GM18909 (cell line): ENCODE data around the gene ASXL2.
"Not testable (repeated sequence)": the region's sequence is repeated elsewhere in the genome, so short reads cannot be mapped to it uniquely, and the experiment has no call there.

ENCODE experiments used
- ATAC-seq: cut with Tn5 transposase; IDR thresholded peaks from one replicate; pipeline ENCODE4 v1.9.1; 2021; ENCODE audit warnings: mild to moderate bottlenecking; ENCODE audit not compliant: unreplicated experiment, poor library complexity

ASXL2 gene

DNA sequence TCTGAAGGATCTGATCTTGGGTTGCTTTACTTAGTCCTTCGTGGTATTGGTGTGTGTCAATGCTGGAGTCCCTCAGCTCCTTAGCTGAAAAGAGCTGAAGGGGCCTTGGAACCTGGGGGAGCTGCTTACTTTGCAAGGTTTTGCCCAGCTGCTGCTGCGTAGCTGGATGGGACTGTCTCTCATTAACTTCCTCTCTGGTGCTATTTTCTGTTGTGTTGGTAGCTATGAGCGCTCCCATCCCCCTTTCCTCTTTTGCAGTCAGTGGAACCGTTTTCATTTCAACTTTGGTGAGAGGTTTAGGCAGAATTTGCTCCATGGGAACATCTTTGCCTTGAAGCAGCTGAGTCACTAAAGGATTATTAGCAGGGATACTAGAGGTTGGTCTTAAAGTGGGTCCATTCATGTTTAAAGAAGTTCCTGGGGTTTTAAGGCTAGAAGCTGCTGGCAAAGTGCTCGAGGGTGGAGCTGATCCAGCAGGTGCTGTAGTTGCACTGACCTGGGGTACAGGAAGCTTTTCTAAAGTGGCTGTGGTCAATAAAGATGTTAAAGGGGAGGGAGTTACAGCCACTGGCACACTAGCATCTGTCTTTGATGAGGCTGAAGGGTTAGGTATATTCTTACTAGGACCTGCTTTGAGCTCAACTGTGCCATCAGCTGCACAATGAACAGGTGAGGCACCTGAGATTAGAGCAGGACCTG, 135.0 kb downstream of the ASXL2 start:
- no peak for ATAC-seq

GRCh38 chr2:25742501-25742900, 135.8 kb downstream of the ASXL2 start:
- ATAC-seq = no peak

DNA sequence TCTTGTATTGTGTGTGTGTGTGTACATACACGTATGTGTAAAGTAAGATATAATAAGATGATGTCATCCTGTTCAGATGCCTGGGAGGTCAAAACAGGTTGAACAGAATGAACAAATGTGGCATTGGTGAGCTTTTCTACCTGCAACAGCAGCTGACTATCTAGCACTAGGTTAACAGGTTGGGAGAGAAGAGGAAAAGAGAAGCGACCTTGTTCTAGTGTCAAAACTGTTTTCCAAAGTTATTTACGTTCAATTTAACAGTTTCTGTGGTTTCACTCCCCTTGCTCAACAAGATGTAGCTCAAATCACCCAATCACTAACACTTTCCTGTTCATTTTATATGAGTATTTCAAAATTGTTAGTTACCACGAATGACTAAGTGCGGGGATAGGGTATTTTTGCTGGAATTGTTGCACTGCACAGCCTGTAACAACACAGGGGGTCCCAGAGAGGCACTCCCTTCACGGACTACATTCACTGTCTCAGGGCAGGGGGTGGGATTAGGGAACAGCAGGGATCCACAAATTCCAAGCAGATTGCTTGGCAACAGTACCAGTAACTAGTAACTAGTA, 137.4 kb downstream of the ASXL2 start:
- no peak for ATAC-seq

DNA sequence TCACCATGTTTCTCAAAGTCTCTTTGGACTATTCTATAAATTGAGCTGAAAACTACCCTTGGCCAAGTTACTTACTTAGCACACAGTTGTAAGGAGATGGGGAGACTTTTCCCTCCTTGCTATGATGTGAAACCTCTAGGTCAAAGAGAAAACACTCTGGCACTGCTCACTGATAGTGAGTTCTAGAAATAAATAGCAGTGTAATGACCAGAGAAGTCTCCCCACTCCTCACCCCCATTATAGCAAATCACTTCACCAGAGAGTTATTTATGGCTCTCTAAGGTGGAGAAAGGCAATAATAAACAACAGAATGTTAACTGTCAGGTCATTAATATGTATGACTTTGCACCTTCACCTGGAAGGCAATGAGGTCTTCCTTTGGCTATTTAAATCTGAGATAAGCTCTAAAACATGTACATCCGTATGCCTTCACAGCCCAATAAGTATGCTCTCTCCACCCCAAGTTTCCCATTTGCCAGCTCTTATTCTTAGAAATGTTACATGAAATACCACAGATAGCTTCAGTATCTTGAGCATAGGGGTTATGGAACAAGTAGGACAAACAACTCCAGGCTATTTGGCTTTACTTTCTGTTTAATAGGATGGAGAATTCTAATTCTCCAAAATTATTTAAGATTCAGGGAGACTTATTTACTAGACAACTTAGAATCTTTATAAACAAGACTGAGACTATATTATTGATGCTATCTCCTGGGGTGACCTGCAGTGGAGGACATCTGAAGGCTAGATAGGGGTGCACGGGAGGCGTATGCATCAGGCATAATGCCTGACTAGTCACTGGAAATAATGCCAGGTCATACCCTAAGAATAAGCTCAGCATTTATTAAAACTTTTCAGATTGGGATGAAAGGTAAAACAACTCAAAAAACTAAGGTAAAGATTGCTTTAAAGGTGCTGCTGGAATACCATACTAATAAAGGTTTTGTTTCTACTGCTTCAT, 139.6 kb downstream of the ASXL2 start:
- ATAC-seq = no peak

DNA sequence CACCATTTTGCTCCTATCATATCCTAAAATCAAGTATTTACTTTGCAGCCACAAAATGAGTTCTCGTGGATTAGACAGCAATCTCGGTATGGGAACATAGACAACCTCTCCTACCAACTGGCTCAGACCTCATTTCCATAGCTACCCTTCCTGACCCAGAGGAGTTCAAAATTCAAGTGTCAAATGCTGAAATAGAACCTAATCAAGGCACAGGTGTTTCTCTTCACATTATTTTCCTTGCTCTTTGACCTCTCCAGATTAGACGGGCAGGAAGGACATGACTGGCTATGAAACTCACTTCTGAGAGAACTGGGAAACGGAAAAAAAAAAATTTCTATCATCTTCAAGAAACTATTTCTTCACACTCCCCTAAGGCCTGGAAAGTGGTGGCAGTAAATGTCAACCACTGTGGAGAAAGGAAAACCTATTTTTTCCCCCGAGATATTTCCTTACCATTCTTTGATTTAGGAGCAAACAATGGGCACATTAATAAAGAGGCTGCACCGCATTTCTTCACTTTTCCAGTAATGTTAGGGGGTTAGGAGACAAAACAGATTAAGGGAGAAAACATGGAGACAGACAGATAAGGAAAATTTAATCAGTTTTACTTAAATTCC, 141.3 kb downstream of the ASXL2 start:
- ATAC-seq = no peak

- ATAC-seq = no peak
Observed at GRCh38 chr2:25735835-25736234, 142.5 kb downstream of the ASXL2 start.

DNA sequence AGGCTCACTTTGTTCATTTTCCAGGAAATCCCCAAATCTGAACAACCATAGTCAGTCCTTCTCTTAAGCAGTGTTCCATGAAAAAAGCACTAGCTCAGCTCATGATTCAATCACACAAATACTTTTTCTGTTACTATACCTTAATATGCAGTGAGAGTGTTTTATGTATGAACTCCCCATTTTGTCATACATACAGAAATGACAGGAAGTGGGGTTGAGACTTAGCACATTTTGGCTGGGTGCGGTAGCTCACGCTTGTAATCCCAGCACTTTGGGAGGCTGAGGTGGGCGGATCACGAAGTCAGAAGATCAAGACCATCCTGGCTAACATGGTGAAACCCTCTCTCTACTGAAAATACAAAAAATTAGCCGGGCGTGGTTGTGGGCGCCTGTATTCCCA, 149.7 kb downstream of the ASXL2 start:
- no peak for ATAC-seq

GRCh38 chr2:25726522-25726921, 151.8 kb downstream of the ASXL2 start:
- no peak for ATAC-seq

GRCh38 chr2:25725877-25726276, 152.4 kb downstream of the ASXL2 start:
- ATAC-seq = no peak

DNA sequence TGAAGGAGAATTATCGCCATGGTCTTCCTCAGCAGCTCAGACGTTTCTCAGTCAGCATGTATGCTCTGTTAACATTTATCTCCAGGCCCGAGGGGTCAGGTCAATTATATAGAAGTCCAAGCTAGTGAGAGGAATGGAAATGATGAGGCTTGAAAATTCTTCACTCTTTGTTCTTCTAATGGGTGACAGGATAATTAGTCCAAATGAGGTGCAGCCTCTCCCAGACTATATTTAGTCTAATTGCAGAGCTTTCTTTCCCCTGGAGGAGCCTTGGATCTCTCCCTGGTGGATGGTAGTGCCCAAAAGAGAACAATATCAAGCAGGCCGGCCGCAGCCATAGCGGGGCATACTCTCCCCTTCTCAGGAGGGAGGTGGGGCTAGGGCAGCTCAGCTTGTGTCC, 153.5 kb downstream of the ASXL2 start:
- ATAC-seq = no peak

GRCh38 chr2:25722224-25722623, 156.1 kb downstream of the ASXL2 start:
- no peak for ATAC-seq

DNA sequence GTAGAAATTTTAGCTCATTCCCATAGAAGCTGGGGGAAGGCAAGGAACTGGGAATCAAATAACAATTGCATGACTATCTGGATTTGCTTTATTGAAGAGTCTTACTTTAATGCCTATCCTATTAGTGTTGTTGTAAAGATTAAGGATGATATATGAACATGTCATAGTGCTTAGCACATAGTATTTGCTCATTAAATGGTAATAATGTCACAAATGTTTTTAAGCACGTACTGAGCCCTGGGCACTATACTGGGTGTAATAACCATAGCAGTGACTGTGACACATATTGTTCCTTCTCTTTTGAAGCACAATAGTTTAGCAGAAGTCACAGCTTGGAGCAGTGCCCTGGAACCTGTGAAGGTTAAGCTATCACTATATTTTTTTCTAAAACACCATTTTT, 157.7 kb downstream of the ASXL2 start:
- no peak for ATAC-seq

- ATAC-seq = no peak
Observed at GRCh38 chr2:25714740-25715139, 163.5 kb downstream of the ASXL2 start.

DNA sequence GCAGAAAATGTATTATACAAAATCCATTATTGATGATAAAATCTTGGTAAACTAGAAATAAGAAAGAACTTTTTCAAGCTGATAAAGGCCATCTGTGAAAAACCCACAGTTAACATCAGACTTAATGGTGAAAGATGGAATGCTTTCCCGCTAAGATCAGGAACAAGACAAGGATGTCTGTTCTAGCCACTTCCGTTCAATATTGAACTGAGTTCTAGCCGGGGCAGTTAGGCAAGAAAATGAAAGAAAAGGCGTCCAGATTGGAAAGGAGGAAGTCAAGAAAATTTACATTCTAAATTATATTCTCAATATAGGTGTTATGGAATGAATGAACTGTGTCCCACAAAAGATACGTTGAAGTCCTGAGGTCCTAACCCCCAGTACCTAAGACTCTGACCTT, 165.8 kb downstream of the ASXL2 start:
- no peak for ATAC-seq

DNA sequence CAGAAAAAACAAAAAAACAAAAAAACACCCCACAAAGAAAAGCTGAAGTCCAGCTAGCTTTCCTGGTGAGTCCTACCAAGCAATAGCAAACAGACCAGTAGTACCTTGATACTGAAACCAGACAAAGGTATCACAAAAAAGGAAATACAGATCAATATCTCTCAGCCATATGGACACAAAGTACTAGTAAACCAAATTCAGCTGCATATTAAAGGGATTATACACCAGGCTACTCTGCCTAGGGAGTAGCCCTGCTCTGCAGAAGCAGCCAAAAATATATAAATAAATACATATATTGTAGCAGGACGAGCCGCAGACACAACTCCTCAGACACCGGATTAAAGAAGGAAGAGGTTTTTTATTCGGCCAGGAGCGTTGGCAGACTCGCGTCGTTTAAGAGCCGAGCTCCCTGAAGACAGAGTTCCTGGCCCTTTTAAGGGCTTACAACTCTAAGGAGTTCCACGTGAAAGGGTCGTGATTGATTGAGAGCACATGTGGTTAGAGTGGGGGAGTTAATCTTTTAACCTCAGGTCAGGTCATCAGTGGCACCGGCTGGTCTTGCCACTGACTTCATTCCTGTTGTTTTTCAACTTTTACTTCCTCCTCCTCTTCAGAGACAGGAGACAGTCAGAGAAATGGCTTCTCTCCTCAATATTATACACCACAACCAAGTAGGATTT, 166.5 kb downstream of the ASXL2 start:
- no peak for ATAC-seq

DNA sequence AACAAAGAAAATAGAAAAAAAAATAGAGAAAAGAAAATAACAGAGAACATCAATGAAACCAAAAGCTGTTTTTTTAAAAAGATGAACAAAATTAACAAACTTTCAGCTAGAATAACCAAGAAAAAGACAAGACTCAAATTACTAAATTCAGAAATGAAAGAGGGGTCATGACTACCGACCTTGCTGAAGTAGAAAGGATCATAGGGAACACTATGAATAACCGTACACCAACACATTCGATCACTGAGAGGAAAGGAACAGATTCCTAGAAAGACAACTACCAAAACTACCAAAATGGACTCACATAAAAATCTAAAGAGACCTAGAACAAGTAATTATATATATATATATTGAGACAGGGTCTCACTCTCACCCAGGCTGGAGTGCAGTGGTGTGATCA, 167.5 kb downstream of the ASXL2 start:
- no peak for ATAC-seq

GRCh38 chr2:25709349-25709748, 168.9 kb downstream of the ASXL2 start:
- no peak for ATAC-seq

DNA sequence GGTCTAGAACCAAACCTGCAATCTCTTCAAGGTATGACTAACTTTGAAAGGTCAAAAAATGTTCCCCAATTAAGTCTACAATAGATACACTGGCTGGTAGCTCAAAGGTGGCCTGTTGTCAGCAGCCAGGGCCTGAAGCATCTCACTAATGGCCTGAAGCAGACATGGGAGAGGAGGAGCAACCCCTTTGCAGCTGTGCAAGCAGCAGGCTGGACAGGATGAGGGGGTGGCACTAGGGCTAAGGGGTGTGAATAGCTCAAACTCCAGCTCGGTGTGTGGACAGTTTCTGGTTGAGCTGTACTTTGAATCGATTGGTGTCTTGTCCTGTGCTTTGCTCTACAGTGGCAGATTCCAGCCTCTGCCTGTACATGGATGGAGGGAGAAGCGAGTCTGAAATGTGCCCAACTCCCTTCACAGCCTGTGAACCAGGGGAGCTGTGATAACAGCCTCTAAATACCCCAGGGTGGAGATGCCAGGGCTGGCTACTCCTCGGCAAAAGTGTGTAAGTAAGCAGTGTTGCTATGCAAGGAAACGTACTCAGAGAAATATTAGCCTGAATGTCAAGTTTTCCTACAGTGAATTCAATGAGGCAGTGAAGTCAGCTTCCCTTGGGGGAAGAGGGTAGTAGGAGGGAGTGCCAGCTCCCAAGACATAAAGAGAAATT, 170.2 kb downstream of the ASXL2 start:
- no peak for ATAC-seq

DNA sequence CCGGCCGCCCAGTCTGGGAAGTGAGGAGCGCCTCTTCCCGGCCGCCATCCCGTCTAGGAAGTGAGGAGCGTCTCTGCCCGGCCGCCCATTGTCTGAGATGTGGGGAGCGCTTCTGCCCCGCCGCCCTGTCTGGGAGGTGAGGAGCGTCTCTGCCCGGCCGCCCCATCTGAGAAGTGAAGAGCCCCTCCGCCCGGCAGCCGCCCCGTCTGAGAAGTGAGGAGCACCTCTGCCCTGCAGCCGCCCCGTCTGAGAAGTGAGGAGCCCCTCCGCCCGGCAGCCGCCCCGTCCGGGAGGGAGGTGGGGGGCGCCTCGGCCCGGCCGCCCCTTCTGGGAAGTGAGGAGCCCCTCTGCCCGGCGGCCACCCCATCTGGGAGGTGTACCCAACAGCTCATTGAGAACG, 172.7 kb downstream of the ASXL2 start:
- ATAC-seq = not testable (repeated sequence)

DNA sequence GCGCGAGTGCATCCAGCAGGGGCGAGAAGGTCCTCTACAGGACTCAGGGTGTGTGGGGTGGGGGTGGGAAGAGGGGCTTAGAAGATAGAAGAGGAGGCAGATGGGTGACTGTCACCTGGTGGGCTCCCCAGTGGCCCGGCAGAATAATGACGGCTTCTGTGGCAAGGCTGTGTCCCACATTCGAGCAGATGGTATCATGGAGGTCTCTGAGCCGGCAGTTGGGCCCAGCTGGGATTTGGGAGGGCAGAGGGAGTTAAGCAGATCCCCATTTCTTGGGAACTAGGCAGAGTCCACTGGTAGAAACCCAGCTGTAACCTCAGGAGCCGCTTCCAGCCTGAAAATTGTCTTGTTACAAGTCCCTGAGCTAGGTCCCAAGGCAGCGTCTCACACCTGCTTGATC, 176.5 kb downstream of the ASXL2 start:
- ATAC-seq = no peak
